GM21619 (cell line): ENCODE measurements around the gene ATP2B1.
A peak's percentile ranks its signal among the peaks of the same experiment; 100 is the strongest.

ENCODE experiments used
- ATAC-seq: cut with Tn5 transposase; IDR thresholded peaks from one replicate; pipeline ENCODE4 v1.9.1; 2021; ENCODE audit not compliant: unreplicated experiment

ATP2B1 gene

DNA sequence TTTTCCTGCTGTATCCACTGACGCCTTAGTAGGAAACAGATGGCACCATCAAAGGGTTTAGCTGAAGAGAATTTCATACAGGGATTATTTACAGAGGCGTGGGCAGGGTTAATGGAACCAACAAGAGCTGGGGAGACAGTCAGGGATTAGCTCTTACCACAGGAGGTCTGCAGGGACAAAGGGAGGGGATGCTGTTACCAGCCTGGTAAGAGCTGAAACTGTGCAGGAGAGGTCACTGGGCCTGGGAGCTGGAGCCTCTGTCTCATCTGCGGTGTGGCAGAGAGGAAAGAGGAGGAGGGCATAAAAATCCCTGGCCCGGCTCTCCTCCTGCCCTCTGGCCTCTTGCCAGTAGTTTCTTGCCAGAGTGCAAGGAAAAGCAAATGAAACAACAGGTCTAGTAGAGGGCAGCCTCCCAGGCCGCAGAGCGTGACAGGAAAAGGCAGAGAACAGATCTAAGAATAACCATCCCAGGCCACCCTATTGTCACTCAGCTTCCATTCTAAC, 163.9 kb downstream of the ATP2B1 start:
- no peak for ATAC-seq

DNA sequence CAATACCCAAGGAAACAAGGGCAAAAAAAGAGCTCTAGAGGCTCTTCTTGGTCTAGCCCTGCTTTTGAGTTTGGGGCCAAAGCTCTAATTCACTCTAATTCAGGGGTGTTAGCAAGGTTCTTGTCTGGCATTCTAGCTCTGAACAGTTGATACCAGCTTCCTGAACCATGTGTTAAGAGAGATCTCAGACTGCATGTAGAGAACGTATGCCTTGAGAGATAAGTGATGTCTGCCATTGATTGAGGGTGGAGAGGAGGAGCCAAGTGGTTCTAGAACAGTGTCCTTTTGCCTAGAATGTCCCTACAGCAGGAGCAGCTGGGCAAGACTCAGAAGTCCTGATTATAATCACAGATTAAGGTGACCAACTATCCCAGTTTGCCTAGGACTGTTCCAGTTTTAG, 164.6 kb downstream of the ATP2B1 start:
- no peak for ATAC-seq

DNA sequence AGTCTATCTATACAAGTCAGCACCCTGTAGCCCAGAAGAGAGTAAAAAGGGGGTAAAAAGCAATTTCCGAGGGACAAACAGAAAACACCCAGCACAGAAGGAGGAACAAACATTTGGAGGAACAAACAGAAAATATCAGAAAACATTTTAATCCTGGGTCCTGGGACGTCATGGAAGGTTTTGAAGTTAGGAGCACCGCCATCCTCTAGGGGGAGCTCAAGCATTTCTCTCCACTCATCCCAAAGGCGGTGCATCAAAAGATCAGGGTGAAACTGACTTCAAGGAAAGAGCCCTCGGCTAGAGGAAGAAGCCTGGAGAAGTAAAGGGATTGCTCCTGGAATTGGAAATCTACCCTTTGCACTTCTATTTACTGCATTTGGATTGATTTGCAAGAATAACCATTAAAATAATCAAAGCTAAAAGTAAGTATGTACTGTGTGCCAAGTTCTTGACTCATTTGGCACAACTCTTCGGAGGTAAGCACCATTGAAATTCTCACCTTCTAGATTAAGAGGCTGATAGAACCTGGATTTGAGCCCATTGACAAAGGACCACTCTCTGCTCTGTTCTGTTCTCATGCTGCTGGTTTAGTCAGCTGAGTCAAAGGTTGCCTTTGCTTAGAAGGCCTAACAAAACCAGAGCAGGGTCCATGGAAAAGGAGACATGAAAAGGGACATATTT, 165.6 kb downstream of the ATP2B1 start:
- ATAC-seq = peak; percentile 85

DNA sequence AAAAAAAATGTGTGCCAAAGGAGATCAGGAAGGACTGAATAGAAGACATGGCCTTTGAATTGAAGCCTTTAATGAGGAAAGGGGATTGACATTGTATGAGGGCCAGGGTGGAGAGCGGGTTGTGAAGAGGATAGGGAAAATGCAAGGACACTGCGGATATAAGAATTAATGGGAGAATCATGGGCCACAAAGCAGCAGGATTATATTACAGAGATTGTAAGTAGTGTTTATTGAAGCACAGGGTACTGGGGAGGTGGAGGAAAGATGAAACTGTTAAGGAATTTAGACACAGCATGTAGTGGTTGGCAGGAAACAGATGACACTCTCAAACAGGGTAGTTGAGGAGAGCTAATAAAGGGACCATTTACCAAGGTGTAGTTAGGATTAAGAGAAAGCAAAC, 166.4 kb downstream of the ATP2B1 start:
- ATAC-seq = no peak

DNA sequence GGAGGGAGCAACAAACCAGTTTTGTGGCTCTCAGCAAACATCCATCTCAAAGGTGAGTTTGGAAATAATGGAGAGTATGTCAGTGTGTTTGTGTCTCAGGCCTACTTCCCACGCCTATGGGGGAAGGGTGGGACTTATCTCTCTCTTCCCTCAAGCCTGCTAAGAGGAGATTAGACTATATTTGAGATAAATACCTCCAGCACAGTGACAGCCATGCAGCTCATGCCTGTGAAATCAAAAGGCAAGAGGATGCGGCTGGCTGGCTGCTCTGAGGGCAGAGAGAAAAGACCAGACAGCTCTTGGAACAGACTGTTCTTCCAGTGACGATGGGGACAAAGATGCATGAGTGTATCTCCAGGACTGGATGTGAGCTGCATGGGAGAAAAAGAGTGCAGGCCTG, 168.1 kb downstream of the ATP2B1 start:
- no peak for ATAC-seq

DNA sequence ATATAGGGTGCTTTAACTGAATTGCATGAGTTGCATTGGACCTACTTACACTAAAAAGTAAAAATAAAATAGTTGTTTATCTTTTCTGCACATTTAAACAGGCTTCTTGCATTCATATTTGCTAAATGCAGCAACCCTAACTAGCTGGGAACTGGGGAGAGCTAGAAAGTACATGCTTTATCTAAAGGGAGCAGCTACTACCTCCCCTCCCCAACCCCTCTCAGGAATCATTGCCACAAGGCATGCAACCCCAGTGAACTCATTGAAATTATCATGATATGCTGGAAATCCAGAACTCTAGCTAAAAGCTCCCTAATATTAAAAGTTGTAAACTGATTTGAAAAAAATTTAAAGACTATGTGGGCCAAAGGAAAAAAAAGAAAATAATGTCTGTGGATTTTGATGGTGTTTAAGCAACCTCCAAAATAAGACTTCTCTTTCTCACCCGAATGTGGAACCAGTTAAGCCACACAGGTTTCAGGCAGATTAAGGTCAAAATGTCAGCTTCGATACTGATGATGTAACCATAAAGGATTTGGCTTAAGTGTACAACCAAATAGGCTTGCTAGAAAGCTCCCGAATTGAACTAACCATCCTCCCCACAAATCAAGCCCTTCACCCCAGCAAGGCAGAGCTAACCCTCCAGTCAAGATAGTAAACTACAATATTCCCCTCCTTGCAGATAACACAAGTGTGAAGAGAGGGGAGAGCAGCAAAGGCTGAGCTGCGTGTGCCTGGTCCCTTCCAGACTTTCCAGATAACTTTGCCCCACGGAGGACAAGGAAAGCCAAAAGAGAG, 169.0 kb downstream of the ATP2B1 start:
- ATAC-seq = no peak

DNA sequence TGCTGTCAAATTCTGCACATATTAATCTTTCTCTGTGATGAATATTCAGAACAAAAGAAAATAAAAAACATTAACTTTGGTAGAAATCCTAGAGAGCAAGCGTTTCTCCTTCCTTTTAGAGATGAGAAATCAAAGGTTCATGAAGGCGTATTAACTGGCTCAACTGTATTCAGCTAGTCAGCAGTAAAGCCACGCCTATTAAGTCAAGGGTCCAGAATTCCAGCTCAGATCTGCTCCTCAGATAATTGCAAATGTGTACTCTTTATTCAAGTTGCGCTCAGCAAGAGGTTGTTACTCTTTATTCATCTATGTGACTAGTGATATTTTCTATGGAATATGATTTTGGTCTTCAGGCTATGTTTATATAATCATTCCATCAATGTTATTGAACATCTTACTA, 169.7 kb downstream of the ATP2B1 start:
- ATAC-seq = no peak
